BE2C (cell line): ENCODE results near the gene EIF5A.

Experiments
- DNase-seq: peaks from one replicate; pipeline ENCODE4 v3.0.0-alpha.2; 2020
- H3K27me3 ChIP-seq: fragments of 250-450 bp; sonication (Bioruptor Pico); 2 replicates; pipeline ENCODE4 v1.5.1; 2020; ENCODE audit warnings: mild to moderate bottlenecking
- H3K36me3 ChIP-seq: fragments of 250-450 bp; sonication (Bioruptor Pico); 2 replicates; pipeline ENCODE4 v1.5.1; 2020; ENCODE audit warnings: mild to moderate bottlenecking
- H3K4me1 ChIP-seq: fragments of 250-450 bp; sonication (Bioruptor Pico); 2 replicates; pipeline ENCODE4 v1.5.1; 2020
- H3K4me3 ChIP-seq: 2 replicates; pipeline ENCODE4 v1.5.1; 2011; ENCODE audit warnings: low read depth, low read length
- H3K9me3 ChIP-seq: fragments of 250-450 bp; sonication (Bioruptor Pico); 2 replicates; pipeline ENCODE4 v1.5.1; 2020
- TF ChIP-seq, protein P1 (sequence below): IDR thresholded peaks from 2 replicates; pipeline ENCODE4 v1.5.1; 2012; ENCODE audit warnings: mild to moderate bottlenecking, low read depth, low read length

EIF5A gene

DNA sequence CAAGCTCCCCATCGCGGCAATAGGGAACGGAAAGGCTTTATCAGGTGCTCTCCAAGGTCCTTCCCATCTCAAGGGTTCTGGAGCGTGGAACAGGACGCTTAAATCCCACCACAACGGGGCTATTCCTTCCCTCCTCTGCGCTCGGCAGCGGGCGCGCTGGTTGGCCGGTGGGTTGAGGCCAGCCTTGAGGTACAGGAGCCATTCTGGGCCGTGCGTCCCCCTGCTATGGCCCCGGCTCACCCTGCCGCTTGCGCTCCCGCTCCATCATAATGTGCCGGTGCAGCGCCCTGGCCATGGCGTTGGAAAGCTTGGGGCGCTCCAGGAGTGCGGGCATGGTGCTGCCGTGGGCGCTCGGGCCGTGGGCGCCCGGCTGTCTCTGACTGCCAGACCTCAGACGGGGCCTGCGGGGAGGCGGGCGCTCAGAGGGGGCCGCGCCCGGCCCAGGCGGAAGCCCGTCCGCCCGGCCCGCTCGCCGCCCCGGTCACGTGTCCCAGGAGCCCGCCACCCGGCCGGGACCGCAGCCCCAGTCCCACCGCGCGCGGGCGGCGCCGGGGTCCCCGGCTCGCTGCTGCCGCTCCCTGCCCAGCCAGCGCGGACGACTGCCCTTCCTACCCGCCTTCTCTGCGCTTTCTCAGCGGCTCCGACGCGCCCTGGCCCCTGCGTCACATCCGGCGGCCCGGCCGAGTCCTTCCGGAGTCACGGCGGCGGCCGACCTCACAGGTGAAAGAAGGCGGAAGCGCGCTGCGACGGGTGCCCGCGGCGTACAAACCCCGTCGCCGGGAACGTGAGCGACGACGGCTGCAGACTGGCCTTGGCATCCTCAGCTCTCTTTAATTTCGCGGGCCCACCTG, 7.5 kb downstream of the EIF5A start, which contains the start of gene GPS2:
GPS2 (minus strand) TSS at position 642 of the 851 bp plus-strand sequence; CDS start at position 334, 308 bp downstream.
- H3K27me3 ChIP-seq, result no peaks in the 10 kb centered on the region
- H3K36me3 ChIP-seq, result peaks cover 34% of the 10 kb centered on the region
- H3K9me3 ChIP-seq, result no peaks in the 10 kb centered on the region
- DNase-seq, result peak; percentile 85
- TF ChIP-seq, protein P1, sequence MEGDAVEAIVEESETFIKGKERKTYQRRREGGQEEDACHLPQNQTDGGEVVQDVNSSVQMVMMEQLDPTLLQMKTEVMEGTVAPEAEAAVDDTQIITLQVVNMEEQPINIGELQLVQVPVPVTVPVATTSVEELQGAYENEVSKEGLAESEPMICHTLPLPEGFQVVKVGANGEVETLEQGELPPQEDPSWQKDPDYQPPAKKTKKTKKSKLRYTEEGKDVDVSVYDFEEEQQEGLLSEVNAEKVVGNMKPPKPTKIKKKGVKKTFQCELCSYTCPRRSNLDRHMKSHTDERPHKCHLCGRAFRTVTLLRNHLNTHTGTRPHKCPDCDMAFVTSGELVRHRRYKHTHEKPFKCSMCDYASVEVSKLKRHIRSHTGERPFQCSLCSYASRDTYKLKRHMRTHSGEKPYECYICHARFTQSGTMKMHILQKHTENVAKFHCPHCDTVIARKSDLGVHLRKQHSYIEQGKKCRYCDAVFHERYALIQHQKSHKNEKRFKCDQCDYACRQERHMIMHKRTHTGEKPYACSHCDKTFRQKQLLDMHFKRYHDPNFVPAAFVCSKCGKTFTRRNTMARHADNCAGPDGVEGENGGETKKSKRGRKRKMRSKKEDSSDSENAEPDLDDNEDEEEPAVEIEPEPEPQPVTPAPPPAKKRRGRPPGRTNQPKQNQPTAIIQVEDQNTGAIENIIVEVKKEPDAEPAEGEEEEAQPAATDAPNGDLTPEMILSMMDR, result no peak
- no peaks in the 10 kb centered on the region for H3K4me1 ChIP-seq
- peak within 1 kb of the TSS; percentile 68 for H3K4me3 ChIP-seq

DNA sequence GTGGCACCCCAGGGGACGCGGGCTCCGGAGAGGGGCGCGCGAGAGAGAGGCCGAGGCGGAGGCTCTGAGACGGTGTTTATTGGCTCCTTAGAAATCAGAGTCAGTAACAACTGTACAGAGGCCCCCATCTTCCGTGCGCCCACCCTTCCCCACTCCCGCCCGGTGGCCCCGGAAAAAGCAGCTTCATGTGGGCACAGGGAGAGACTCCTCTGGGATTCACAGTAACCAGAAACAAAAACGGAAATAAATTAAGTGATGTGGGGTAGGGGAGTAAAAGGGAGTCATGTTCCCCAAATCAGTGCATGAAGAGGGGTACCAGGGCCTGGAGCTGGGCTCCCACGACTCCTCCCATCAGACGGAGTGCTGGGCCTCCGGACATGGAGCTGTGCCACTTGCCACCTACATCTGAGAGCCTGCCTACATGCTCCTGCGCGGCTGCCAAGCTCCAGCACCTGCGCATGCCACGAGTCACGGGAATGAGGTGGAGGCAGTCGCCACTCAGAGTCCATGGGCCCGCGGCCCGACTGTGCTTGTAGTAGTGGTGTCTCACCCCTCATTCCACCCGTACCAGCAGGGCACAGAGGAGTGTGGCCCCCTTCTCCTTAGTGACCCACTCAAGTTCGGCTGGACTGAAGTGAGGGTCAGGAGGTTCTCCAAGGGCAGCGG, 8.3 kb downstream of the EIF5A start:
- no peak for DNase-seq
- TF ChIP-seq, protein P1, result no peak
- Histone ChIP-seq H3K9me3 (no peaks in the 10 kb centered on the region), H3K4me3 (peak overlapping the region; percentile 62), H3K27me3 (no peaks in the 10 kb centered on the region), H3K4me1 (no peaks in the 10 kb centered on the region), H3K36me3 (peaks cover 26% of the 10 kb centered on the region)

DNA sequence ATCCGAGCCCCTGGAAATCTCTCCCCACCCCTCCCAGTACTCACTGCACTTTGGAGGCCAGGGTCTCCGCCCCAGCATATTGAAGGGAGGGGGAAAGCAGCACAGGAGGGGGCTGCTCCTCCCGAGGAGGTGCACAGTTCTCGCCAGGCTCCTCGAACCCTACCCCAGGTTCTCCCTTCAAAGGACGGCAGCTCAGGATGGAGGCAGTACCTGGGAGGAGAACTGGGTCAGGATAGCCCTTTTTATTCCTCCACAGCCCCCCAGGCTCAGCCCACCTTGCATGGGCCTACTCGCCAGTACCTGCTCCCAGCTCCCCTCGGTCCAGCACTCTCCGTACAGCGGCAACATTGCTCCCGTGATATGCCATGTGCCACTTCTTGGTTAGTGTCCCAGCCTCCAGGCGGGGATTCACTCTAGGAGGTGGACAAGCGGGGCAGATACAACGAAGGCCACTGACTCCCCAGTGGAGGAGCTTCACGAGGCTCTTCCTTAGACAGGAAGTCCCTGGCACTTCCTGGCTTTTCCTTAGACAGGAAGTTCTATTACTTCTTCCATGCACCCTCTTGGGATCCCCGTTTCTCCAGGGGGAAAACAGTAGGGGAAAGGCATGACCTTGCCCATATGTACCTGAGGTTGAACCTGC, 9.9 kb downstream of the EIF5A start:
- Histone ChIP-seq H3K4me3 (no peak overlapping the region), H3K36me3 (peaks cover 21% of the 10 kb centered on the region), H3K4me1 (no peaks in the 10 kb centered on the region), H3K9me3 (no peaks in the 10 kb centered on the region), H3K27me3 (no peaks in the 10 kb centered on the region)
- TF ChIP-seq, protein P1, result no peak
- no peak for DNase-seq

DNA sequence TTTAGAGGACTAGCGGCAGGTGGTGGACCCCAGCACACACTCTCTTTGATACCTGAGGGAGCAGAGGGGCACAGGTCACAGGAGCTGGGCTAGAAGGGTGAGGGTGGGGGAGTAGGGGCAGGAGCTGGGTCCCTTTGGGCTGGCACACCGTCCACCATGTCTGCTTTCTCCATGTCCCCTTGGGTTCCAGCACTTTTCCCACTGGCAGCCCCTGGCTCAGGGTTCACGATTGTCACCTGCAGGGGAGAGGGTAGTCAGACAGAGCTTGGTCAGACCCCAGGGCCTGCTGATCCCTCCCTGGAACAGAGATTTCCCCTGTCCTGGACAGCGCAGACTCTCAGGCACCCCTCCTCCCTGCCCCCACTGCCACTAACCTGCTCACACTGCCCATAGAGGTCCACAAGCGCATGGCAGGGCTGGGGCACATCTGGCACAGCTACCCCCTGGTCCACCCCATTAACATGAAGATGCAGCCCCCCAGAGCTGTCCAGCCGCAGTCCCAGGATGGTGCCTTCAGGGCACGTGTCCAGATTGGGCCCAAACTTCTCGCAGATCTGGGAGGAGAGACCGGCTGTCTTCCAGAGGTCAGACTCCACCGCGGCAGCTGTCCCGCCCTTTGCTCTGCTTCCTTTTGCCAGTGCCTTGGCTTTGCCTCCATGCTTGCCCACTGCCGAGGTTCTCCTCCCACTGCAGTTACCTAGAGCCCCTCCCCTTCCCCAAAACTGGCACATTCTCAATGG, 10.9 kb downstream of the EIF5A start:
- H3K9me3 ChIP-seq, result no peaks in the 10 kb centered on the region
- no peaks in the 10 kb centered on the region for H3K4me1 ChIP-seq
- no peak overlapping the region for H3K4me3 ChIP-seq
- TF ChIP-seq, protein P1, result no peak
- H3K27me3 ChIP-seq, result no peaks in the 10 kb centered on the region
- H3K36me3 ChIP-seq, result peaks cover 19% of the 10 kb centered on the region
- no peak for DNase-seq

DNA sequence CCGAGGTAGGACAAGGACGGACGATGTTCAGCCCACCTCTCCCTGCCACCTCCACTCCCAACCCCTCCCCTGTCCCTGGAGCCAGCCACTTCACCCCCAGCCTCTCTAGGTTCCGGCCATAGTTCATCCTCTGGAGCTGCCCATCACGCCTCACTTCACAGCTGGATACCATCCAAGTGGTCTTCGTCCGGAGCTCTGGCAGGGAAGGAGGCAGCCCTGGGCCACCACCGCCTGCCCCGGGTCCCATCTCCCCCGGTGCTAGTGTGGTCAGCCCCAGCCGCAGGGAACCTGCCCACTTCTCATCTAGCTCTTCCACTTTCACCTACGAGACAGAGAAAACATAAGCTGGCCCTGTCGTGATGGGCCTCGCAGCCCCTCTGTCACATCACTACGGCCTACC, 14.0 kb downstream of the EIF5A start:
- DNase-seq, result no peak
- no peaks in the 10 kb centered on the region for H3K27me3 ChIP-seq
- peaks cover 26% of the 10 kb centered on the region for H3K36me3 ChIP-seq
- TF ChIP-seq, protein P1, result no peak
- H3K4me1 ChIP-seq, result no peaks in the 10 kb centered on the region
- H3K9me3 ChIP-seq, result no peaks in the 10 kb centered on the region
- H3K4me3 ChIP-seq, result no peak overlapping the region
